Fibroblast of lung (primary cell): Measurements from ENCODE around the gene ADAM10.

Experiments
- EZH2 ChIP-seq: IDR thresholded peaks from 2 replicates; pipeline ENCODE4 v1.5.1; 2012; ENCODE audit warnings: low read length, control low read depth, mild to moderate bottlenecking; ENCODE audit errors: missing control alignments
- TF ChIP-seq, protein P1 (sequence below), 2 donors: IDR thresholded peaks in 1 of 2; conservative IDR thresholded peaks in 1 of 2; 1 replicate in 1 of 2; 2 replicates in 1 of 2; pipeline ENCODE4 v1.5.1; 2011 to 2012; ENCODE audit warnings: low read length in 2 of 2, control low read depth in 1 of 2, inconsistent platforms in 1 of 2, low read depth in 1 of 2, mild to moderate bottlenecking in 1 of 2

DNA sequence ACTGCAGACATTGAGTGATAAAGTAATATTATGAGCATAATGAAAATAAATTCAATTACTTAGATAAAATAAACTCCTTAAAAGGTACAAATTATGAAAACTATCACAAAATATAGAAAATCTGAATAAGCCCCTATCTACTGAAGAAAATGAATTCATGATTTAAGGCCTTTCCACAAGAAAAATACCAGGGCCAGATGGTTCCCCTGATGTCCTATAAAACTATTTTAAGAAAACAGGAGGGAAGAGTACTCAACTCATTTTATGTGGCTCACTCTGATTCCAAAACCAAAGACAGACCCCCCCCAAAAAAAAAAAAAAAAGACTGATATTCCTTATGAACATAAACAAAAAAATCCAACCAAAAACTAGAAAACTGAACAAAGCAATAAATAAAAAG, 59.9 kb downstream of the ADAM10 start:
- TF ChIP-seq, protein P1, sequence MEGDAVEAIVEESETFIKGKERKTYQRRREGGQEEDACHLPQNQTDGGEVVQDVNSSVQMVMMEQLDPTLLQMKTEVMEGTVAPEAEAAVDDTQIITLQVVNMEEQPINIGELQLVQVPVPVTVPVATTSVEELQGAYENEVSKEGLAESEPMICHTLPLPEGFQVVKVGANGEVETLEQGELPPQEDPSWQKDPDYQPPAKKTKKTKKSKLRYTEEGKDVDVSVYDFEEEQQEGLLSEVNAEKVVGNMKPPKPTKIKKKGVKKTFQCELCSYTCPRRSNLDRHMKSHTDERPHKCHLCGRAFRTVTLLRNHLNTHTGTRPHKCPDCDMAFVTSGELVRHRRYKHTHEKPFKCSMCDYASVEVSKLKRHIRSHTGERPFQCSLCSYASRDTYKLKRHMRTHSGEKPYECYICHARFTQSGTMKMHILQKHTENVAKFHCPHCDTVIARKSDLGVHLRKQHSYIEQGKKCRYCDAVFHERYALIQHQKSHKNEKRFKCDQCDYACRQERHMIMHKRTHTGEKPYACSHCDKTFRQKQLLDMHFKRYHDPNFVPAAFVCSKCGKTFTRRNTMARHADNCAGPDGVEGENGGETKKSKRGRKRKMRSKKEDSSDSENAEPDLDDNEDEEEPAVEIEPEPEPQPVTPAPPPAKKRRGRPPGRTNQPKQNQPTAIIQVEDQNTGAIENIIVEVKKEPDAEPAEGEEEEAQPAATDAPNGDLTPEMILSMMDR (conservative IDR thresholded peaks at IDR 0.05 in 1 of 2, IDR thresholded peaks at IDR 0.05 in 1 of 2; ENCODE audit: low read depth in 1 of 2, low read length in 2 of 2) = no peak
- no peak for TF ChIP-seq EZH2
